Measurements from ENCODE around the gene SLAMF1.
"Not testable (repeated sequence)": the region's sequence is repeated elsewhere in the genome, so short reads cannot be mapped to it uniquely, and the experiment has no call there.

The SLAMF1 gene

DNA sequence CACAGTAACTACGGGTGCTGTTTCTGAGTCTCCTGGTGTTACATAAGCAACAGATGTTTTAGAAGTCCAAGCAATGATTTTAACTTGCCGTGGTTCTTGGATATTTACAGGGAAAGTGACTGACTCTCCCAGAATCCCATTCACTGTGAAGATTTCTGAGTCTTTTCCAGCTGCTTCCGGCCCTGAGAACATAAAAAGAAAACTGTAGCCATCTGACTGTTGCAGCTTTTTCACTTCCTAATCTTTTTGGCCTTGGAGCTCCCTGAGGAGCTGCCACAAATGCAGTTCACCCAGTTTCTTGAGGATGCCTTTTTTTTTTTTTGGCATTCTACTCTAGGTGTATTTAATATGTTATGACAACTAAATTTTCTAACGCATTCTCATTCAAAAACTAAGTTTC, 81.3 kb downstream of the SLAMF1 start:
- Histone ChIP-seq H3K4me1 (no peaks in the 10 kb centered on the region), H3K9me3 (no peaks in the 10 kb centered on the region), H3K4me3 (no peak overlapping the region), H3K27ac (no peak overlapping the region), H3K27me3 (no peaks in the 10 kb centered on the region), H3K36me3 (no peaks in the 10 kb centered on the region)
- intact Hi-C loops (cut with DNase I; ENCODE audit: low total_unique reads) = no loop called here
- TF ChIP-seq, protein P1, sequence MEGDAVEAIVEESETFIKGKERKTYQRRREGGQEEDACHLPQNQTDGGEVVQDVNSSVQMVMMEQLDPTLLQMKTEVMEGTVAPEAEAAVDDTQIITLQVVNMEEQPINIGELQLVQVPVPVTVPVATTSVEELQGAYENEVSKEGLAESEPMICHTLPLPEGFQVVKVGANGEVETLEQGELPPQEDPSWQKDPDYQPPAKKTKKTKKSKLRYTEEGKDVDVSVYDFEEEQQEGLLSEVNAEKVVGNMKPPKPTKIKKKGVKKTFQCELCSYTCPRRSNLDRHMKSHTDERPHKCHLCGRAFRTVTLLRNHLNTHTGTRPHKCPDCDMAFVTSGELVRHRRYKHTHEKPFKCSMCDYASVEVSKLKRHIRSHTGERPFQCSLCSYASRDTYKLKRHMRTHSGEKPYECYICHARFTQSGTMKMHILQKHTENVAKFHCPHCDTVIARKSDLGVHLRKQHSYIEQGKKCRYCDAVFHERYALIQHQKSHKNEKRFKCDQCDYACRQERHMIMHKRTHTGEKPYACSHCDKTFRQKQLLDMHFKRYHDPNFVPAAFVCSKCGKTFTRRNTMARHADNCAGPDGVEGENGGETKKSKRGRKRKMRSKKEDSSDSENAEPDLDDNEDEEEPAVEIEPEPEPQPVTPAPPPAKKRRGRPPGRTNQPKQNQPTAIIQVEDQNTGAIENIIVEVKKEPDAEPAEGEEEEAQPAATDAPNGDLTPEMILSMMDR (IDR thresholded peaks at IDR 0.05) = no peak
- DNase-seq = no peak

- H3K36me3 ChIP-seq; H3K27me3 ChIP-seq; H3K4me3 ChIP-seq; DNase-seq; intact Hi-C loops (cut with DNase I; ENCODE audit: low total_unique reads); H3K27ac ChIP-seq; H3K4me1 ChIP-seq; H3K9me3 ChIP-seq: not testable (repeated sequence)
These were observed 83.6 kb downstream of the SLAMF1 start for GRCh38 chr1:160563230-160563629.

DNA sequence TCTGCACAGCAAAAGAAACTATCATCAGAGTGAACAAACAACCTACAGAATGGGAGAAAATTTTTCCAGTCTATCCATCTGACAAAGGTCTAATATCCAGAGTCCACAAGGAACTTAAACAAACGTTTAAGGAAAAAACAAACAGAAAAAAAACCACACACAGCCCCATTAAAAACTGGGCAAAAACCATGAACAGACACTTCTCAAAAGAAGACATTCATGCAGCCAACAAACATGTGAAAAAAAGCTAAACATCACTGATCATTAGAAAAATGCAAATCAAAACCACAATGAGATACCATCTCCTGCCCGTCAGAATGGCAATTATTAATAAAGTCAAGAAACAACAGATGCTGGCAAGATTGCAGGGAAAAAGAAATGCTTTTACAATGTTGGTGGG, 84.1 kb downstream of the SLAMF1 start:
- H3K27me3 ChIP-seq; intact Hi-C loops (cut with DNase I; ENCODE audit: low total_unique reads); H3K4me1 ChIP-seq; H3K36me3 ChIP-seq; H3K4me3 ChIP-seq; H3K27ac ChIP-seq; DNase-seq; H3K9me3 ChIP-seq: not testable (repeated sequence)

DNA sequence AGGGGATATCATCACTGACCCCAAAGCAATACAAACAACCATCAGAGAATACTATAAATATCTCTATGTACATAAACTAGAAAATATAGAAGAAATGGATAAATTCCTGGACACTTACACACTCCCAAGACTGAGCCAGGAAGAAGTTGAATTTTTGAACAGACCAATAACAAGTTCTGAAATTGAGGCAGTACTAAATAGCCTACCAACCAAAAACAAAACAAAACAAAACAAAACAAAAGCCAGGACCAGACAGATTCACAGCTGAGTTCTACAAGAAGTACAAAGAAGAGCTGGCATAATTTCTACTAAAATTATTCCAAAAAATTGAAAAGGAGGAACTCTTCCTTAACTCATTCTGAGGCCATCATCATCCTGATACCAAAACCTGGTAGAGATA, 86.0 kb downstream of the SLAMF1 start:
- Histone ChIP-seq H3K27me3 (no peaks in the 10 kb centered on the region), H3K27ac (no peak overlapping the region), H3K36me3 (no peaks in the 10 kb centered on the region), H3K9me3 (no peaks in the 10 kb centered on the region), H3K4me3 (no peak overlapping the region), H3K4me1 (no peaks in the 10 kb centered on the region)
- intact Hi-C loops (cut with DNase I; ENCODE audit: low total_unique reads) = no loop called here
- DNase-seq = no peak
- TF ChIP-seq, protein P1 (IDR thresholded peaks at IDR 0.05) = no peak

DNA sequence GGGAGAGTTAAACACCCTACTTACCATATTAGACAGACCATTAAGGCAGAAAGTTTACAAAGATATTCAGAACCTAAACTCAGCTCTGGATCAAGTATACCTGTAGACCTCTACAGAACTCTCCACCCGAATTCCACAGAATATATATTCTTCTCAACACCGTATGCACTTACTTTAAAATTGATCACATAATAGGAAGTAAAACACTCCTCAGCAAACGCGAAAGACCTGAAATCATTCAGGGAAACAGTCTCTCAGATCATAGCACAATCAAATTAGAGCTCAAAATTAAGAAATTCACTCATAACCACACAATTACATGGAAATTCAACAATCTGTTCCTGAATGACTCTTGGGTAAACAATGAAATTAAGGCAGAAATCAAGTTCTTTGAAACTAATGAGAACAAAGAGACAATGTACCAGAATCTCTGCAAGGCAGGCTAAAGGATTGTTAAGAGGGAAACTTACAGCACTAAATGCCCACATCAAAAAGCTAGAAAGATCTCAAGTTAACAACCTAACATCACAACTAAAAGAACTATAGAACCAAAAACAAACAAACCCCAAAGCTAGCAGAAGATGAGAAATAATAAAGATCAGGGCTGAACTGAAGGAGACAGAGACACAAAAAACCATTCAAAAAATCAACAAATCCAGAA, 86.7 kb downstream of the SLAMF1 start:
- no peaks in the 10 kb centered on the region for H3K4me1 ChIP-seq
- TF ChIP-seq, protein P1 (IDR thresholded peaks at IDR 0.05) = no peak
- intact Hi-C loops (cut with DNase I; ENCODE audit: low total_unique reads) = no loop called here

GRCh38 chr1:160559437-160559836, 87.4 kb downstream of the SLAMF1 start:
- H3K9me3 ChIP-seq; H3K4me1 ChIP-seq; DNase-seq; intact Hi-C loops (cut with DNase I; ENCODE audit: low total_unique reads); H3K27me3 ChIP-seq; H3K27ac ChIP-seq; H3K4me3 ChIP-seq; H3K36me3 ChIP-seq: not testable (repeated sequence)

More for the DNA sequence above, 86.7 kb downstream of the SLAMF1 start:
- H3K27ac ChIP-seq = no peak overlapping the region
- H3K4me3 ChIP-seq = no peak overlapping the region
- H3K9me3 ChIP-seq = no peaks in the 10 kb centered on the region
- no peaks in the 10 kb centered on the region for H3K27me3 ChIP-seq
- DNase-seq = no peak
- H3K36me3 ChIP-seq = no peaks in the 10 kb centered on the region

DNA sequence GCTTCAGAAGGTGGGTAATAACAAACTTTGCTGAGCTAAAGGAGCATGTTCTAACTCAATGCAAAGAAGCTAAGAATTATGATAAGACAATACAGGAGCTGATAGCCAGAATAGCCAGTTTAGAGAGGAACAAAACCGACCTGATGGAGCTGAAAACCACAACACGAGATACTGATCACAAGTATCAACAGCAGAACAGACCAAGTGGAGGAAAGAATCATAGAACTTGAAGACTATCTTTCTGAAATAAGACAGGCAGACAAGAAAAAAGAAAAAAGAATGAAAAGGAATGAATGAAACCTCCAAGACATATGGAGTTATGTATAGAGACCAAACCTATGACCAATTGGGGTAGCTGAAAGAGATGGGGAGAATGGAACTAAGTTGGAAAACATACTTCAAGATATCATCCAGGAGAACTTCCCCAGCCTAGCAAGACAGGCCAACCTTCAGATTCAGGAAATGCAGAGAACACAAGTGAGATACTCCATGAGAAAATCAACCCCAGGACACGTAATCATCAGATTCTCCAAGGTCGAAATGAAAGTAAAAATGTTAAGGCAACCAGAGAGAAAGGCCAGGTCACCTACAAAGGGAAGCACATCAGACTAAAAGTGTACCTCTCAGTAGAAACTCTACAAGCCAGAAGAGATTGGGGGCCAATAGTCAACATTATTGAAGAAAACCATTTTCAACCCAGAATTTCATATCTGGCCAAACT, 88.0 kb downstream of the SLAMF1 start:
- no peak overlapping the region for H3K4me3 ChIP-seq
- TF ChIP-seq, protein P1 (IDR thresholded peaks at IDR 0.05) = no peak
- H3K9me3 ChIP-seq = no peaks in the 10 kb centered on the region
- H3K27ac ChIP-seq = no peak overlapping the region
- no peaks in the 10 kb centered on the region for H3K4me1 ChIP-seq
- DNase-seq = no peak
- intact Hi-C loops (cut with DNase I; ENCODE audit: low total_unique reads) = no loop called here
- H3K36me3 ChIP-seq = no peaks in the 10 kb centered on the region
- no peaks in the 10 kb centered on the region for H3K27me3 ChIP-seq
